ENCODE measurements around the gene STAP1.

- no peak for TF ChIP-seq POLR2A (IDR thresholded peaks at IDR 0.05)
- no peak for TF ChIP-seq CTCF (IDR thresholded peaks at IDR 0.05)
These were observed 7.7 kb upstream of the STAP1 start for GRCh38 chr4:67550857-67551256.
